Heart left ventricle (tissue), 16 donors: ENCODE results near the gene GXYLT2. TPM values are rescaled to one million over a fixed set of nuclear protein-coding genes. Genes with fewer than 3 reads are reported as not detected.

ENCODE experiments used
- ATAC-seq, 4 donors: fragments of 200-7000 bp; cut with Tn5 transposase; one replicate each; pipeline ENCODE4 v1.9.1; 2020 to 2022; ENCODE audit warnings: moderate library complexity in 4 of 4, mild to moderate bottlenecking in 3 of 4, moderate number of reproducible peaks in 1 of 4
- DNase-seq, 5 donors: peaks; one replicate each; pipeline ENCODE4 v3.0.0-alpha.2; 2020
- H3K27ac ChIP-seq, 12 donors: fragments of 200-600 bp; sonication (generic) in 4 of 12; one replicate each; pipeline versions ENCODE4 v1.5.0 to v1.8.0; 2016 to 2022; ENCODE audit warnings: mild to moderate bottlenecking in 2 of 12
- H3K27me3 ChIP-seq, 9 donors: fragments of 200-600 bp; sonication (generic) in 2 of 9; one replicate each; pipeline versions ENCODE4 v1.5.1 to v1.8.0; 2016 to 2022; ENCODE audit warnings: mild to moderate bottlenecking in 3 of 9
- H3K36me3 ChIP-seq, 9 donors: fragments of 200-600 bp; sonication (generic) in 2 of 9; one replicate each; pipeline versions ENCODE4 v1.5.0 to v1.8.0; 2018 to 2022; ENCODE audit warnings: mild to moderate bottlenecking in 2 of 9
- H3K4me1 ChIP-seq, 12 donors: fragments of 200-600 bp; sonication (generic) in 4 of 12; one replicate each; pipeline versions ENCODE4 v1.5.0 to v1.8.0; 2016 to 2022; ENCODE audit warnings: mild to moderate bottlenecking in 3 of 12
- H3K4me3 ChIP-seq, 12 donors: fragments of 200-600 bp; sonication (generic) in 4 of 12; one replicate each; pipeline versions ENCODE4 v1.5.0 to v1.8.0; 2017 to 2022; ENCODE audit warnings: mild to moderate bottlenecking in 9 of 12, moderate library complexity in 4 of 12
- H3K9me3 ChIP-seq, 12 donors: fragments of 200-600 bp; sonication (generic) in 4 of 12; one replicate each; pipeline versions ENCODE4 v1.5.0 to v1.8.0; 2016 to 2022; ENCODE audit warnings: mild to moderate bottlenecking in 1 of 12
- POLR2A ChIP-seq, 2 donors: fragments of 450-650 bp; IDR thresholded peaks; one replicate each; pipeline ENCODE4 v1.6.1; 2017; ENCODE audit warnings: antibody characterized with exemption in 2 of 2, mild to moderate bottlenecking in 2 of 2, moderate library complexity in 2 of 2
- WGBS, 4 donors: extraction: QIAGEN DNeasy Blood & Tissue Kit in 2 of 4; methylation state at CpG; one replicate each; pipeline versions ENCODE4 v1.1.5 to v1.1.7; 2013 to 2018; 5-methylcytosine and 5-hydroxymethylcytosine counted together
- intact Hi-C, 10 donors: fragments of 100-400 bp; cut with DNase I; formaldehyde crosslinking; loops; one replicate each; pipeline versions ENCODE4 v1.11.1 to v1.14.2; 2022
- long read RNA-seq, 3 donors: library from polyadenylated mRNA; unstranded; transcript quantifications; one replicate each; pipeline ENCODE4 v2.0.0, GENCODE V29; 2020 to 2021
- polyA plus RNA-seq, 2 donors: library from polyadenylated mRNA; stranded (reverse); fragments of 200-250 nt; gene quantifications; one replicate each; pipeline ENCODE4 v1.2.3, GENCODE V29; 2013
- total RNA-seq, 9 donors: library from RNA; depleted of rRNA in 2 of 9; stranded (reverse); fragments of >200 nt in 2 of 9; fragmentation: NEBNext Ultra II Directional in 3 of 9; extraction: Animal tissue kit (Norgen Biotek cat#: 25700) in 3 of 9; gene quantifications; one replicate each; pipeline versions ENCODE4 v1.1.0 to v1.2.4, GENCODE V29; 2016 to 2023
- TF ChIP-seq, protein P1 (sequence below), 12 donors: fragments of 200-600 bp; sonication (generic) in 4 of 12; IDR thresholded peaks; one replicate each; pipeline versions ENCODE4 v1.5.0 to v1.8.0; 2018 to 2022; ENCODE audit warnings: antibody characterized with exemption in 12 of 12, mild to moderate bottlenecking in 5 of 12
- donor health status: ischemic (EF 13 %, LVEDD 7.1; RV severe dilation, severe dysfunction).
- donor health status: healthy with polysubstance abuse.
- donor health status: DM: no; HTN: yes; CAD: no.
- donor health status: DM: no; HTN: no; CAD: no.
- donor health status: ischemic (EF 25% LVEDD 6.9; RV normal size, moderate dysfunction).
- donor health status: ischemic (EF 25% LVEDD 5.7; RV mildly dilated, moderate dysfunction).
- donor health status: healthy.
- donor health status: DM: yes; HTN: yes; CAD: no.
- donor health status: ischemic (EF 35%, LVEDD 5.7; RV mildly dilated, moderate dysfunction).
- donor health status: nonischemic (EF 11% LVEDD 7.7; RV severe dilation, severe dysfunction).
- donor health status: DM: yes; HTN: yes; CAD: no.
- donor health status: PGD.
- donor health status: ischemic (EF 29% LVEDD 5.4; RV normal size, mild dysfunction).
- donor health status: nonischemic (EF 23%, LVEDD 6.1; RV moderate dilation, normal function).

The GXYLT2 gene, protein sequence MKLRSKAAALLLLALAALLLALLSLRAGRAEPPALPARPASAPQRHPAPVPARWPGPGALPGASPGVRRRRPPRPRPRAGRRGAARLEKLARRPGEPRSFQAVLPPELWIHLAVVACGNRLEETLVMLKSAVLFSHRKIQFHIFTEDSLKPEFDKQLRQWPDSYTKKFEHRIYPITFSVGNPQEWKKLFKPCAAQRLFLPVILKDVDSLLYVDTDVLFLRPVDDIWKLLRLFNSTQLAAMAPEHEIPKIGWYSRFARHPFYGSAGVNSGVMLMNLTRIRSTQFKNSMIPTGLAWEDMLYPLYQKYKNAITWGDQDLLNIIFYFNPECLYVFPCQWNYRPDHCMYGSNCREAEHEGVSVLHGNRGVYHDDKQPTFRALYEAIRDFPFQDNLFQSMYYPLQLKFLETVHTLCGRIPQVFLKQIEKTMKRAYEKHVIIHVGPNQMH
- total RNA-seq (10 to 100 TPM; 12.7 to 35.2 (median 17.7) TPM), polyA plus RNA-seq (1 to 10 TPM; 3.4 to 5.1 TPM)
- long read RNA-seq, donor 1, transcript GXYLT2-201 (7 exons, 3,260 nt): major isoform, 9 of 13 reads
- long read RNA-seq, donor 1, partial matches to known transcripts: 2 of 13 reads
- long read RNA-seq, donor 1, other reads (novel, unspliced or antisense): 2 of 13 reads
- long read RNA-seq, donor 2, transcript GXYLT2-201 (7 exons, 3,260 nt): major isoform, 5 of 11 reads
- long read RNA-seq, donor 2, partial matches to known transcripts: 4 of 11 reads
- long read RNA-seq, donor 2, other reads (novel, unspliced or antisense): 2 of 11 reads
- long read RNA-seq, donor 3, transcript GXYLT2-201 (7 exons, 3,260 nt): major isoform, 8 of 12 reads
- long read RNA-seq, donor 3, partial matches to known transcripts: 1 of 12 reads
- long read RNA-seq, donor 3, other reads (novel, unspliced or antisense): 3 of 12 reads

DNA sequence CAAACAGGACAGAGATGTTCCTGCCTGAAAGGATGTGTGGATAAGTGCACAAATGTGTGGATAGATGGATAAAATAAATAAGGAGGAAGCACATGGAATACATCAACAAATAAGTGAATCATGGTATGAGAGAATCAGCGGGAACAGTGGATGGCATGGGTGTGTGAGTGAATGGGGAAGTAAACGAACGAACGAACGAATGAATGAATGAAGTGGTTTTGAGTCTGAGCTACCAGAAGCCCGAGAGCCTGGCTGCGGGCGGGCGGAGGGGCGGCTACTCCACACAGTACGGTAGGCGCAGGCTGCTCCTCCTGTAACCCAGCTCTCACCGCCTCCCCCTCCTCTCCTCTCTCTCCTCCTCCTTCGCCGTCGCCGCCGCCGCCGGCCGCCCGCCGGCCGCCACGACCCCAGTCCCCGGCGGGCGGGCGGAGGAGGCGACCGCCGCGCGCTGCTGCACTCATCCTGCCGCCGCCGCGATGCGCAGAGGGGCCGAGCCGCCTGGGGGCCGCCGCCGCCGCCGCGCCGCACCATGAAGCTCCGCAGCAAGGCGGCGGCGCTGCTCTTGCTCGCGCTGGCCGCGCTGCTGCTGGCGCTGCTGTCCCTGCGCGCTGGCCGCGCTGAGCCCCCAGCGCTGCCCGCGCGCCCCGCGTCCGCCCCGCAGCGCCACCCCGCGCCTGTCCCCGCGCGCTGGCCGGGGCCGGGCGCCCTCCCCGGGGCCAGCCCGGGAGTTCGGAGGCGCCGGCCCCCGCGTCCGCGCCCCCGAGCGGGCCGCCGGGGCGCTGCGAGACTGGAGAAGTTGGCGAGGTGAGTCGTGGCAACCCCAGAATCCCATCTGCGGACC lies at the start of gene GXYLT2:
Gene GXYLT2 (plus strand): TSS at position 342 of the 841 bp plus-strand sequence. CDS start 188 bp downstream, at position 530.
- DNase-seq (peak; percentile 70 to 84 (median 80)), ATAC-seq (peak; percentile 81 to 89 (median 84))
- Histone ChIP-seq H3K36me3 (no peaks in the 10 kb centered on the region), H3K27ac (peak within 1 kb of the TSS in 11 of 12 donors; percentile 46 to 77 (median 69)), H3K27me3 (peaks cover 0 to 16% (median 0%) of the 10 kb centered on the region in 9 donors), H3K4me1 (peaks cover 0 to 45% (median 21%) of the 10 kb centered on the region in 12 donors), H3K9me3 (peaks cover 0 to 5% (median 0%) of the 10 kb centered on the region in 12 donors), H3K4me3 (peak within 1 kb of the TSS; percentile 26 to 78 (median 56))
- TF ChIP-seq POLR2A (IDR thresholded peaks at IDR 0.05): no peak
- TF ChIP-seq, protein P1, sequence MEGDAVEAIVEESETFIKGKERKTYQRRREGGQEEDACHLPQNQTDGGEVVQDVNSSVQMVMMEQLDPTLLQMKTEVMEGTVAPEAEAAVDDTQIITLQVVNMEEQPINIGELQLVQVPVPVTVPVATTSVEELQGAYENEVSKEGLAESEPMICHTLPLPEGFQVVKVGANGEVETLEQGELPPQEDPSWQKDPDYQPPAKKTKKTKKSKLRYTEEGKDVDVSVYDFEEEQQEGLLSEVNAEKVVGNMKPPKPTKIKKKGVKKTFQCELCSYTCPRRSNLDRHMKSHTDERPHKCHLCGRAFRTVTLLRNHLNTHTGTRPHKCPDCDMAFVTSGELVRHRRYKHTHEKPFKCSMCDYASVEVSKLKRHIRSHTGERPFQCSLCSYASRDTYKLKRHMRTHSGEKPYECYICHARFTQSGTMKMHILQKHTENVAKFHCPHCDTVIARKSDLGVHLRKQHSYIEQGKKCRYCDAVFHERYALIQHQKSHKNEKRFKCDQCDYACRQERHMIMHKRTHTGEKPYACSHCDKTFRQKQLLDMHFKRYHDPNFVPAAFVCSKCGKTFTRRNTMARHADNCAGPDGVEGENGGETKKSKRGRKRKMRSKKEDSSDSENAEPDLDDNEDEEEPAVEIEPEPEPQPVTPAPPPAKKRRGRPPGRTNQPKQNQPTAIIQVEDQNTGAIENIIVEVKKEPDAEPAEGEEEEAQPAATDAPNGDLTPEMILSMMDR (IDR thresholded peaks at IDR 0.05): peak in 2 of 12 donors; percentile 7 to 11
- 0 to 1% (median 1%) methylated on average over 12 to 96 of the region's 96 CpGs for WGBS, 4 donors
- intact Hi-C loops: loop anchor here in 1 of 10 donors (5.0 kb wide), 1 partner anchor 41 kb away; the partner anchor contains the start of gene SHQ1

DNA sequence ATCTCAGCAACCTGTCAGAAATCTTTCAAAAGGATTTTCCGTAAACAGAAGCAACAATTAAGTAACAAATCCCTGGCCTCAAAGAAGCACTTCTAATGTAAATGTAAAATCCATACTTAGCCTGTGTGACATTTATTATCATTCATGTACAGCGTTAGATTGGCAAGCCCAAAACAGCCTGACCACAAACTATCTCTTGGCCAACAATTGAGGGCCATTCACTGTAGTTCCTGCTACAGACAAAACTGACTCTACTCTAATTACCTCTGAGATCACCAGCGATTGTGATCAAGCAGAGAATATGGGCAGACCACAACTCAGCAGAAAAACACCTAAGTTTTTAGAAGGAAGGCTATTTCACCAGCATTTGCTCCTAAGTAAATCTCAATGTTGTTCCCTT lies 48.8 kb upstream of the GXYLT2 start:
- H3K9me3 ChIP-seq: no peaks in the 10 kb centered on the region
- 85 to 92% (median 88%) methylated on average over 3 of the region's 3 CpGs for WGBS, 4 donors
- TF ChIP-seq, protein P1 (IDR thresholded peaks at IDR 0.05): no peak
- TF ChIP-seq POLR2A (IDR thresholded peaks at IDR 0.05): no peak
- no peak for DNase-seq
- intact Hi-C loops: no loop called here
- H3K4me3 ChIP-seq: no peak overlapping the region
- no peaks in the 10 kb centered on the region for H3K27me3 ChIP-seq
- peaks cover 0 to 86% (median 59%) of the 10 kb centered on the region in 9 donors for H3K36me3 ChIP-seq
- no peak overlapping the region for H3K27ac ChIP-seq
- peaks cover 0 to 11% (median 0%) of the 10 kb centered on the region in 12 donors for H3K4me1 ChIP-seq
- no peak for ATAC-seq

- TF ChIP-seq, protein P1 (IDR thresholded peaks at IDR 0.05): no peak
- no peak overlapping the region for H3K27ac ChIP-seq
- intact Hi-C loops: loop anchor here in 1 of 10 donors (10.0 kb wide), 2 partner anchors 210 to 240 kb away; no protein-coding TSS in a partner anchor
- no peaks in the 10 kb centered on the region for H3K27me3 ChIP-seq
- no peak overlapping the region for H3K4me3 ChIP-seq
- DNase-seq (no peak), ATAC-seq (no peak)
- H3K9me3 ChIP-seq: no peaks in the 10 kb centered on the region
- peaks cover 7 to 46% (median 20%) of the 10 kb centered on the region in 12 donors for H3K4me1 ChIP-seq
- 94 to 97% (median 96%) methylated on average over 1 of the region's 1 CpG for WGBS, 4 donors
- peaks cover 0 to 46% (median 33%) of the 10 kb centered on the region in 9 donors for H3K36me3 ChIP-seq
These were observed 43.3 kb upstream of the GXYLT2 start for GRCh38 chr3:72844436-72844993.
